NCI-H82 treated with DMSO at 0.1 percent for 48 hours (cell line): ENCODE data around the gene F12.

Experiments used
- DNase-seq: peaks from one replicate; lab custom pipeline; 2025; ENCODE audit not compliant: unreplicated experiment; lab: John Stamatoyannopoulos, UW

Gene F12

DNA sequence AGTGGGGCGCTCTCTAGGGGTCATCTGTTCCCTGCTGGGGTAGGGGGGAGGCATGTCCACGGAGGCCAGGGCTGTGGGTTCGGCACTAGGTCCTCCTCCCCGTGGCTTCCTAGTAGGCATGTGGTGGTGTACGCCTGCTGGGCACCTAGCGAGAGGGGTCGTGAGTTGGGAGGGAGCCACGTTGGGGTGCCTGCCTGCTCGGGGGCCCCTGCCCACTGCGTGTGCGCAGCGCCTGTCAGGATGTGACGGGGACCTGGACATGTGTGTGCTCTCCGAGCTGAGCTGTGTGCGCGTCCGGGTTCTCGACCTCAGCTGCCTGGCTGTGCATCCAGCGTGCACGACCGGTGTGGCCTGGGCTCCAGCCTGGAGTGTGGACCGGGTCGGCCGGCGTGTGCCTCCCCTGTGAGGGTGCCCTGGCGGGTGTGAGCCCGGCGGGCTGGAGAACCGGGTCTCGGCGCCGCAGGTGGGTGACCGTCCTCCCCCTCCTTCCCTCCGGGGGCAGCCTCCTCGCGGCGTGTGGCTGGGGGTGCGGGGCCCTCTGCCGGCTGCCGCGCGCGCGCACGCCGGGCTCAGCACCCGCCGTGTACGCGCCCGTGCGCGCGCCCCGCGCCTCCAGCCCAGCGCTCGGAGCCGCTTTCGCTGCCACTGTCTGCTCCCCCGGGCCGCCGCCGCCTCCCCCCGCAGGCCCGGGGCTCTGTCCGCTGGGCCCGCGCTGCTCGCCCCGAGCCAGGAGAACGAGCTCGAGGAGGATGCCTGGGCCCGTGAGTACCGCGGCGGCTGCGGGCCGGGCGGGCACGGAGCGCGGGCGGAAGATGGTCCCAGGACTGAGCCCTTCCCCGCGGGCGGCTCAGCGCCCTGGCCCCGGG is 37.1 kb upstream of the F12 start, which contains the start of gene PRR7:
Gene PRR7 (plus strand): TSS at position 615 of the 866 bp plus-strand sequence. CDS start 8,254 bp downstream, outside the sequence.
- DNase-seq: no peak

DNA sequence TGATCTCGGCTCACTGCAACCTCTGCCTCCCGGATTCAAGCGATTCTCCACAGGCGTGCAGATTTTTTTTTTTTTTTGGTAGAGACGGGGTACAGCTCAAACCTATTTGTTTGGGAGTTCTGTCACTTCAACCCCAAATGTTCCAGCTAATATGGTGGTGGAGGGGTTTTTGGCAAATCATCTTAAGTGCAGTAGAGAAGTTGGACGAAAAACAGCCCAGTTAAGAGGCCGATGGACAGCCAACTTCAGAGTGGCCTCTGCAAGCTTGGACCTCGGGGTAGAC is 36.5 kb upstream of the F12 start:
- no peak for DNase-seq

DNA sequence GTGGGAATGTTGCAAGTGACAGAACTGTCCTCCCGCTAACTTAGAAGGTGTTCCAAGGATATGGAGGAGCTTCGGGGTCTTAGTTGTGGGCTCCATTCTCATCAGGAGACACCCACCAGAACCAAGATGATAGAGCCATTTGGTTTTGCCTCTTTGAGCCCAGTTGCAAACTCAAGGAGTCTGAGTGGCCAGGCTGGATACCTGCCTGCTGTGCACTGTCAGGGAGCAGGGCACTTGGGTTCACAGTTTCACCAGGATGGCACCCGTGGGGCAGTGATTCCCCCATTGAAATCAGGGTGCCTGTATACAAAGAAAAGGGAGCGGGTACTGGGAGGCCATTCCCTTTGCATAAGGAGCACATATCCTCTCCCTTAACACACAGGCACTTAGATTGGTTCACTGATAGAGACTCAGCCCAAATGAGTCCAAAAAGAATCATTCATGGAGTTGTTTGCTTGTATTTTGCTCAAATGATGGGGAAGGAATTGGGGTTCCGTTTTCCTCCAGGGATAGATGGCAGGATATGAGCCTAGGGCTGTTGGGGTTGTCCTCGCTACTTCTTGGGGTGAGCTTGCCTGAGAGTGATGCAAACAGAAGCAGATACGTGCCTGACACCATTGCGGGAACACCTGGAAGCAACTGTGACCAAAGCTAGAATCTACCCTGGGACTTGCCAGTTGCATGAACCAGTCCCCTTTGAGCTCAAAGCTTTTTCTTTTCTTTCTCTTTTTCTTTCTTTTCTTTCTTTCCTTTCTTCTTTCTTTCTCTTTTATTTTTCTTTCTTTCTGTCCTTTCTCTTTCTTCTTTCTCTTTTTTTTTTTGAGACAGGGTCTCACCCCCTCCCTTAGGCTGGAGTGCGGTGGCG is 35.9 kb upstream of the F12 start:
- no peak for DNase-seq

DNA sequence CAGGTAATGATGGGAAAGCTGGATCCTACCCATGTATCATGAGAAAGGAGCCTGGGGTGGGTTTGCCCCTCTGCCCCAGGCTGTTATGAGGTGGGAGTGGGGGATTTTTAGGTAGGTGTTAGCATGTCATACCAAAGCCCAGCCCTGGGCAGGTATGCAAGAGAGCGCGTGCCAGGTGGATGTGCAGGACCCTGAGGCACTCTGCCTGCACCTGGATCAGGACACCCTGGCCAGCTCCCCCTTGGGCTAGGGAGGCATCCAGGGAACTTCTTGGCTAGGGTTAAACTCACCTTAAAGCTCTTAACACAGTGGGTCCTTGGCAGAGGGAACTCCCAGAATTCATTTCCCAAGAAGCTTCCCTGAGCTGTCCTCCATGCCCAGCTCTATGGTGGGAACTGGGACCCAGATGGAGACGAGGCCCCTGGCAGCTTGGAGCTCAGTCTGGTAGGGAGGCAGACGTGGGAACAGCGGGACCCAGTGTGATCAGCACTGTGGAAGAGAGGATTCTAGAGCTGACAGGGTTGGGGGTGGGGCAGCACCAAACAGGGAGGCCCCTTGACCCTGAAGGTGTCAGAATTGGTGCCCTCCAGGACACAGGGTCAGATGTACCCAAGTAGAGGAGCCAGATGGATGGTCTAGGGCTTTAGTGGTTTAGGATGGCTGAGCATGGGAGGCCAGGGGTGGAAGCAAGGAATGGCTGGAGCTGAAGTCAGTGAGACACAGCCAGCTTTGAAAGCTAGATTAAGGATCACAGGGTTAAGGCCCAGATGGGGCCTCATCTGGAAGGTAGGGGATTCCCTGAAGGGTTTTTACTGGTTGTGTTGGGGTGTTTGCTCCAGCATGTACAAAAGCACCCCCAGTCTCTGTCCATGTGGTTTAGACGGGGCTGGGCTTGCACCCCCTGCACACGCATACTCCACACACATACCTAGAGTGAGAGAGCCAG is 35.0 kb upstream of the F12 start:
- no peak for DNase-seq

DNA sequence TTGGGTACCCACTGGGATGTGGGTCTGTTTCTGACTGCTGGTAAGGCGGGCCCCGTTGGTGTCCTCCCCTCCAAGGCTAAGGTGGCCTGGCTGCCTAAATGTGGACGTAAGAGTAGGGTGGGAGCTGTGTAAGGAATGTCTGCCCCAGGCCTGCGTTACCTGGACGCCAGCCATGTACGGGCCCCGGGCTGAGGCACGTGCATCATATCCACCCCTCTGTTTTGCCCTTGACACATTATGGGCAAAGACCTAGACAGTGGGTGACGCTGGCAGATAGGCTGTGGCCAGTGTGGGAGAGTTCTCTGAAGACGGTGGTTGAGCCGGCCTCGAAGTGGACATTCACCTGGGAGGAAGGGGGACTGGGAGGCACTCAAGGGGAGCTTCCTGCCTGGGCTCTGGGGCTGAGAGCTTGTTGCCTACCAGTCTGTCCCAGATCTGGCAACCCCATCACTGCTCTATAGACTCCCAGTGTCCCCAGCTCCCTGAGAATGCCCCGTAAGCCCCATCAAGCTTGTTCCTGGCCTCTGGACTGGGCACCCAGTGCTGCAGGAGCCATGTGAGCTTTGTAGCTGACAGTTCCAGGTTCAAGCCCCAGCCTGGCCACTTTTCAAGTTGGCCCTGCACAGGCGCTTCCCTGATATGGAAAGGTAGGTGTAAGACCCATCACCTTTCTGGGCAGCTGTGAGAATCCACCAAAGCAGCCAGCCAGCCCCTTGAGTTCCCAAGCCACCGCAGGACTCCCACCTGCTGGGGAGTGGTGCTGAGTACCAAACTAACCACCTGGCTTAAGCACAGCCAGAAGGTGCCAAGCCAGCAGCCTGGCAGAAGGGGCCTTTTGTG is 34.0 kb upstream of the F12 start:
- no peak for DNase-seq

DNA sequence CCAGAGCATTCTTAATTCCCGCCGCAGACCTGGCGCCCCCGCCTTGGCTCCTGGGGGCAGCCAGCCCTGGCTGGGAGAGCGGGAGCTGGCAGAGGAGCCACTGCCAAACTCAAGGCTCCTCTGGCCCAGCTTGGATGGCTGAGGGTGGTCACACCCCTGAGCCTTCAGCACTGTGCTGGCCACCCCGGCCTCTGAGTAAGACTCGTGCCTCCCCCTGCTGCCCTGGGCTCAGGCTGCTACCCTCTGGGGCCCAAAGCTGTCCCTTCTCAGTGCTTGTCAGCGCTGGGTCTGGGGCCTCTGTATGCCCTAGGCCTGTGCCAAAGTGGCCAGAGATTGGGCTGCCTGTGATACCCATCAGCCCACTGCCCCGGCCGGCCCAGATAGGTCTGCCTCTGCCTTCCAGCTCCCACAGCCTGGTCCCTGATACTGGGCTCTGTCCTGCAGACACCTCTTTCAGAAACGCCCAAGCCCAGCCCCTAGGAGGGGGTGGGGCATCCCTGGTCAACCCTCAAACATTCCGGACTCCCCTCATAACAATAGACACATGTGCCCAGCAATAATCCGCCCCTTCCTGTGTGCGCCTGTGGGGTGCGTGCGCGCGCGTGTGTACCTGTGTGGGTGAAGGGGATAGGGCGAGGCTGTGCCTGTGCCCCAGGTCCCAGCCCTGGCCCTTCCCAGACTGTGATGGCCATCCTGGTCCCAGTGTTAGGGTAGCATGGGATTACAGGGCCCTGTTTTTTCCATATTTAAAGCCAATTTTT is 32.9 kb upstream of the F12 start:
- no peak for DNase-seq

DNA sequence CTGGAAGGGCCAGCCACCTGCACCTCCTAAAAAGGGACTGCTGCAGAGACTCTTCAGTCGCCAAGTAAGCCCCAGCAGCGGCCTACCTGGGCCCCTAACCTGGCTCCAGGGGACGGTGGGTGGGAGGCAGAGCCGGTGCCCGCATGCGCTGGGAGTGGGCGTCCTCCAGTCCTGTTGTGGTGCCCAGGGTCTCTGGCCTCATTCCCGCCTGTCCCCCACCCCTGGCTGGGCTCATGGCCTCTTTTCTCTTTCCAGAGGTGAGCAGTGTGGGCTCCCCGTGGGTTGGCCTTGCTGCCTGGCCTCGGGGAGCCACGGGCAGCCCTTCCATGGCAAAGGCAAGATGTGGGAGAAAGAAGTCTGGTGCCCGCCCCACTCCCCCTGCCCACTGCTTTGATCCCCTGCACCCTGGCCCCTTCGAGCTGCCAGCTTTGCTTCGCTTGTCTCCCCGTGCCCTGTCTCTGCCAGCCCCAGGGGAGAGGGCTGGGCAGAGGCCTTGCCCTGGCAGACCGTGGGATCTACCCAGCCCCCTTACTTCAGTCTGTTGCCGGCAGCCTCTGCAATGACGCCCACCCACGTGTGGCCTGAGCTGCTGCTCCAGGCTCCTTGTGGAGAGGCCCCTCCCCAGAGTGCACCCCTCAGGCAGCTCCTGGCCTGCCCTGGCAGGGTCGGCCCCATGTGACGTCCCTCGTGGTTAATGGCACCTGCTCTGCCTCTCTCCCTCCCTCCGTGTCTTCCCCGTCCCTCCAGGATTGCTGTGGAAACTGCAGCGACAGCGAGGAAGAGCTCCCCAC is 31.8 kb upstream of the F12 start:
- no peak for DNase-seq

DNA sequence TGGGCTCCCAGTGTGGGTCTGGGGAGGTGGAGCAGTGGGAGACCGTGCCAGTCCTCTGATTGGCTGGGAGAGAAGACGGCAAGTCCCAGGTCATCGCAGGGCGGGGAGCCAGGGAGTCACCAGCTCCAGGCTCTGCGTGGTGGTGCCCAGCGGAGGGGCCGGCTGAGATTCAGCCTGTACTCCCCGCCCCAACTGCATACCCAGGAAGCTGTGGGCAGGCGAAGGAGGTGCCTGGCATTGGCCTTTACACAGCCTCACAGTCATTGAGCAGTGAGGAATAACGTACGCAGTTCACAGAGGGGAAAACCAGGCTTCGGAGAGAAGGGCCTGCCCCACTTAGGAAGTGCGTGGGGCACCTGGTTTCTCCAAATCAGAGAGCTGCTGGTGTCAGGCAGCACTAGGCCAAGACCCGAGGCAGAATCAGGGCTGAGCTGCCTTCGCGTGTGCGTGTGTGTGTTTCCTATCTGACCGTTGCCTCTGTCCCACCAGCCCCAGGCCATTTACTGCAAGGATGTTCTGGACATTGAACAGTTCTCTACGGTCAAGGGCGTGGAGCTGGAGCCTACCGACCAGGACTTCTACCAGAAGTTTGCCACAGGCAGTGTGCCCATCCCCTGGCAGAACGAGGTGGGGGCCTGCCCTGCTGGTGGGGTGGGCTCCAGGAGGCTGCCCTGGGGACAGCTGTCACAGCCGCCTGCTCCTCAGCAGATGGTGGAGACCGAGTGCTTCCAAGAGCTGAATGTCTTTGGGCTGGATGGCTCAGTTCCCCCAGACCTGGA is 31.0 kb upstream of the F12 start:
- DNase-seq: no peak

DNA sequence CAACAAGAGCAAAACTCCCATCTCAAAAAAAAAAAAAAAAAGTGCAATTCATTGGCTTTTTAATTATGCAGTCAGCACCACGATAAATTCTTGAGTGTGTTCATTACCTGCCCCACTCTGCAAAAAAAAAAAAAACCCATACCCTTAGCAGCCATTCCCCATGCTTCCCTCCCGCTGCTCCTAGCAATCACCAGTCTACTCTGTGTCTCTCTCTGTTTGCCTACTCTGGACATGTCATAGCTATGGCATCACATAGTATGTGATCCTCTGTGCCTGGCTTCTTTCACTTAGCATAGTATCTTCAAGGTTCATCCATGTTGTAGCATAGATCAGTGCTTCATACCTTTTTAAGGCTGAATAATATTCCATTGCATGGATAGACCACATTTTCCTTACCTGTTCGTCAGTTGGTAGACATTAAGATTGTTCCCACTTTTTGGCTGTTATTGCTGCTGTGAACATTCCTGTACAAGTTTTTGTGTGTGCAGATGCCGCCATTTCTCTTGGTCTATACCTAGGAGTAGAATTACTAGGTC is 30.2 kb upstream of the F12 start:
- no peak for DNase-seq

DNA sequence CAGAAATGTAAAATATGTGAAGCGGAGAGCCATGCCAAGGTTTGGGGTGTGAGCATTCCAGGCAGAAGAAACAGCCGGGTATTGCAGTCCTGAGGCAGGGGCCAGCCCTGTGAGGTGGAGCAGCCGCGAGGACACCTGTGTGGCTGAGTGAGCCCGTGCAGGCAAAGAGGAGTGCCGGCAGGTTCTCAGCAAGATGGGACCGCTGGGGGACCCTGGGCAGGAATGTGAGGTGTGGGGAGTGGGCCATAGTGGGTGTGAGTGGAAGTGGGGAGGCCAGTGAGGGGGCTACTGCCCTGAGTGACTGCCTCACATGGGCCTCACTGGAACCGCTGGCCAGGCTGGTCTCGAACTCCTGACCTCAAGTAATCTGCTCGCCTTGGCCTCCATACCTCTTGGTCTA is 29.1 kb upstream of the F12 start:
- no peak for DNase-seq

DNA sequence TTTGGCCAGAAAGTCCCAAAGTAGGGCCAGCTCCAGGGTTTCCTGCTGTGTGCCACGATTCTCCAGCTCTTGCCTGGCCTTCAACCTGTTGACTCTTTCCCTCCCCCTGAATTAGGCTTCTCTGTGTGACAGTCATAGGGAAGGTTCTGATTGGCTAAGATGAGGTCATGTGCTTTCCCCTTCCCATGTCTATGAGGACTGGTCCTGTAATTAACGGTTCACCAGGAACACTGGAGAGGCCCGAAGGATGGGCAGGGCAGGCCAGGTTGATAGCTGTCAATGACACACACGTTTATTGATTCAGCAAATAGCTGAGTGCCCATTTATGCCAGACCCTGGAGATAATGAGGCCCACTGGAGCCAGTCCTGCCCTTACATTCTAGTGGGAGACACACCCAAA is 28.3 kb upstream of the F12 start:
- no peak for DNase-seq

DNA sequence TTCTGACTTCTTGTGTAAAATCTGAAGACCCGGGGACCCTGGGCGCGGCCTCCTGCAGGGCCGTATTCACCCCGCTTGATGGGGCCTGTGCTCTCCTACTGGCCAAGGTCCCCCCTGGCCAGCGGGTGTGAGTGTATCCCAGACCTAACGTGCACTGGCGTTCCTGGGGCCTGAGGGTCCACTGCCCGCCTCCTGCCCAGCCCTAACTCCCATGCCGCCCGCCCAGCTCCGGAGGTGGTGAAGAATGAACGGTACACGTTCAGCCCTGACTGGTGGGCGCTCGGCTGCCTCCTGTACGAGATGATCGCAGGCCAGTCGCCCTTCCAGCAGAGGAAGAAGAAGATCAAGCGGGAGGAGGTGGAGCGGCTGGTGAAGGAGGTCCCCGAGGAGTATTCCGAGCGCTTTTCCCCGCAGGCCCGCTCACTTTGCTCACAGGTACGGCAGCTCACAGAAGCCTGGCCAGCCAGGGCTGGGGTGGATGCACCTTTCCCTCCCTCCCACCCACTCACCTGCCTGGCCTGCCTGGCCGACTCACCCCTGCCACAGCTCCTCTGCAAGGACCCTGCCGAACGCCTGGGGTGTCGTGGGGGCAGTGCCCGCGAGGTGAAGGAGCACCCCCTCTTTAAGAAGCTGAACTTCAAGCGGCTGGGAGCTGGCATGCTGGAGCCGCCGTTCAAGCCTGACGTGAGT is 26.6 kb upstream of the F12 start:
- no peak for DNase-seq

DNA sequence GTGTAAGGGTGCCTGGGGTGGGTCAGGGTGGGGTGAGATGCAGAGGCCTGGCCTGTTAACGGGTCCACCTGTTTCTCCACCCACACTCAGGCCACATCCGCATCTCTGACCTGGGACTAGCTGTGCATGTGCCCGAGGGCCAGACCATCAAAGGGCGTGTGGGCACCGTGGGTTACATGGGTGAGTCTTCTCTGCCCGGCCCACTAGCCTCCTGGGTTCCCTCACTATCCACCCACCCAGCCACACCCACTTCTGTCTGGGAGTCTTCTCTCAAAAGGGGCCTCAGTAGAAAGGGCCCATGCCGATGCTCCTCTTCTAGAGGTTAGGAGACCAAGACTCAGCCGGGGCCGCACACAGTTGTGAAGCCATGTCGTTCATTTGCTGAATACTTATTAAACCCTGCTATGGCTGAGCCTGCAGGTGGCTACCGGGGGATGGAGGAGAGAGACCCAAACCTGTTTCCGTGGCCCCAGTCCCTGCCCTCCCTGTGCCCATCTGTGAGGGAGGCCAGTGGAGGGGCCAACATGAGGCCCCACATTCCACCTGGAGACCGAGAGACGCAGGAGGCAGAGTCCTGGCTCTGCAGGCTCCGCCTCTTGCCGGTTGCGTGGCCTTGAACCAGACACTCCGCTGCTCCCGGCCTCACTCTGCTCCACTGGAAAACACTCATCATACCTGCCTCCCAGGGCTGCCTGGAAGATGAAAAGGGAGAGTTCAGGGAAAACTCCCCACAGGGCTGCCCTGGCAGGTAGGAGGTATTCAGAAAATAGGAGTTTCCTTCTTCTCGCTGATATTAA is 25.8 kb upstream of the F12 start:
- no peak for DNase-seq

DNA sequence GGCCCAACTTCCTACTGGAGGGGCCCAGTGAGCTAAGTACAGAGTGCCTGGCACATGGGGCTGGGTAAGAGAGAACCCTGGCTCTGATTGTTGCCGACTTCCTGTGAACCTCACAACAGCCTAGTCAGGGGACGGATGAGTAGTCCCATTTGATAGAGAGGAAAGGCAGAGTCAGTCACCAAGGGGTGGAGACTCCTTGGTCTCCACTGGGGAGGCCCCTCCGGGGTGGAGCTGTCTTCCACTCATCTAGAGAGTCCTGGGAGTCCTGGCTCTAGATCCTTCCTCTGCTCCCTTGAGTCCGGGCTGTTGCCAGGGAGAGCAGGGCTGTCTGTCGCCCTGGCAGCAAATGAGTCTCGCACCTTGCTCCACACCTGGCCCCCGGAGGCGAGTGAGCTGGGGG is 25.1 kb upstream of the F12 start:
- no peak for DNase-seq

DNA sequence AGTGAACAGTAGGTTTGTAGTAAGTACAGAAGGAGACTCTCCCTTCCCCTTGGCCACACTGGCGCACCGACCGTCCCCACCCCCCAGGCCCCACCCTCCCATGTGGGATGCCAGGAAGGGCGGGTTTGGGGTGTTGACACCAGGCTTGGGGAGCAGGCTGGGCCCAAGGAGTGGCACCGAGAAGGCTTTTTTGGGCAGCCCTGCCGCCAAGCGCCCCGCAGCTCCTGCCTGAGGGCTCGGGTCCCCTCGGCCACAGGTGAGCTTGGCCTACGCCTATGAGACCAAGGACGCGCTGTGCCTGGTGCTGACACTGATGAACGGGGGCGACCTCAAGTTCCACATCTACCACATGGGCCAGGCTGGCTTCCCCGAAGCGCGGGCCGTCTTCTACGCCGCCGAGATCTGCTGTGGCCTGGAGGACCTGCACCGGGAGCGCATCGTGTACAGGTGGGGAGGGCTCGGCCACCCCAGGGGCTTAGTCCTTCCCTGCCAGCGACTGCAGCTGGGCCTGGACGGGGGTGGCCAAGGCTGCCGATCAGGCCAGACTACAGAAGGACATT is 24.4 kb upstream of the F12 start:
- DNase-seq: no peak
